Lower leg skin (tissue), 3 donors: ENCODE results near the gene SLC25A46.

Experiments
- POLR2A ChIP-seq, 2 donors: fragments of 450-650 bp; IDR thresholded peaks; one replicate each; pipeline ENCODE4 v1.6.1; 2016 to 2017; ENCODE audit warnings: antibody characterized with exemption in 2 of 2, mild to moderate bottlenecking in 1 of 2, moderate library complexity in 1 of 2
- TF ChIP-seq, protein P1 (sequence below), 3 donors: fragments of 450-650 bp; IDR thresholded peaks; one replicate each; pipeline ENCODE4 v1.5.1; 2016; ENCODE audit warnings: antibody characterized with exemption in 3 of 3, mild to moderate bottlenecking in 3 of 3, moderate library complexity in 2 of 3

DNA sequence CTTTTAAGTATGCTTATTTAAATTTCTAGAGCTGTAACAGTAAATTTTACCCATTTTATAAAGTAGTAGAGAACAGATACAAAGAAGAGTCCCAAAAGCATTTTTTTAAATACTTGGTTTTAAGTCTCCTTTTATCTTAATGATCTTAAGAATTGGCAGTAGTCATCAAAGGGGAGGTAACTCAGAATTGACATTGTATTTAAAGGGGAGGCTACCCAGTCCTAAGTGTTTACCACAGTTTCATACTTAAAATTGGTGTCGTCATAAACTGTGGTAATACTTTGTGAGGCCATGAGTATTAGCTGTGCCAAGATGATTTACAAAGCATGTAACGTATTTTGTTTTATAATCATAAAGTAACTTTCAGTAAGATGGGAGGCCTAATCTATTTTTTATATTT, 14.8 kb downstream of the SLC25A46 start:
- TF ChIP-seq, protein P1, sequence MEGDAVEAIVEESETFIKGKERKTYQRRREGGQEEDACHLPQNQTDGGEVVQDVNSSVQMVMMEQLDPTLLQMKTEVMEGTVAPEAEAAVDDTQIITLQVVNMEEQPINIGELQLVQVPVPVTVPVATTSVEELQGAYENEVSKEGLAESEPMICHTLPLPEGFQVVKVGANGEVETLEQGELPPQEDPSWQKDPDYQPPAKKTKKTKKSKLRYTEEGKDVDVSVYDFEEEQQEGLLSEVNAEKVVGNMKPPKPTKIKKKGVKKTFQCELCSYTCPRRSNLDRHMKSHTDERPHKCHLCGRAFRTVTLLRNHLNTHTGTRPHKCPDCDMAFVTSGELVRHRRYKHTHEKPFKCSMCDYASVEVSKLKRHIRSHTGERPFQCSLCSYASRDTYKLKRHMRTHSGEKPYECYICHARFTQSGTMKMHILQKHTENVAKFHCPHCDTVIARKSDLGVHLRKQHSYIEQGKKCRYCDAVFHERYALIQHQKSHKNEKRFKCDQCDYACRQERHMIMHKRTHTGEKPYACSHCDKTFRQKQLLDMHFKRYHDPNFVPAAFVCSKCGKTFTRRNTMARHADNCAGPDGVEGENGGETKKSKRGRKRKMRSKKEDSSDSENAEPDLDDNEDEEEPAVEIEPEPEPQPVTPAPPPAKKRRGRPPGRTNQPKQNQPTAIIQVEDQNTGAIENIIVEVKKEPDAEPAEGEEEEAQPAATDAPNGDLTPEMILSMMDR (IDR thresholded peaks at IDR 0.05), result no peak
- TF ChIP-seq POLR2A (IDR thresholded peaks at IDR 0.05), result no peak
